Stimulated activated CD4-positive, alpha-beta T cell treated with anti-CD3 and anti-CD28 coated beads, Interleukin-15, amount 100 ng/mL, for 1 hour (primary cell): ENCODE data around the gene CYP2C18.
"Not testable (repeated sequence)": the region's sequence is repeated elsewhere in the genome, so short reads cannot be mapped to it uniquely, and the experiment has no call there.

Experiments
- DNase-seq, 2 donors: peaks; one replicate each; pipeline ENCODE4 v3.0.0-alpha.2; 2020; ENCODE audit warnings: low read depth in 1 of 2, low spot score in 1 of 2

CYP2C18 gene

DNA sequence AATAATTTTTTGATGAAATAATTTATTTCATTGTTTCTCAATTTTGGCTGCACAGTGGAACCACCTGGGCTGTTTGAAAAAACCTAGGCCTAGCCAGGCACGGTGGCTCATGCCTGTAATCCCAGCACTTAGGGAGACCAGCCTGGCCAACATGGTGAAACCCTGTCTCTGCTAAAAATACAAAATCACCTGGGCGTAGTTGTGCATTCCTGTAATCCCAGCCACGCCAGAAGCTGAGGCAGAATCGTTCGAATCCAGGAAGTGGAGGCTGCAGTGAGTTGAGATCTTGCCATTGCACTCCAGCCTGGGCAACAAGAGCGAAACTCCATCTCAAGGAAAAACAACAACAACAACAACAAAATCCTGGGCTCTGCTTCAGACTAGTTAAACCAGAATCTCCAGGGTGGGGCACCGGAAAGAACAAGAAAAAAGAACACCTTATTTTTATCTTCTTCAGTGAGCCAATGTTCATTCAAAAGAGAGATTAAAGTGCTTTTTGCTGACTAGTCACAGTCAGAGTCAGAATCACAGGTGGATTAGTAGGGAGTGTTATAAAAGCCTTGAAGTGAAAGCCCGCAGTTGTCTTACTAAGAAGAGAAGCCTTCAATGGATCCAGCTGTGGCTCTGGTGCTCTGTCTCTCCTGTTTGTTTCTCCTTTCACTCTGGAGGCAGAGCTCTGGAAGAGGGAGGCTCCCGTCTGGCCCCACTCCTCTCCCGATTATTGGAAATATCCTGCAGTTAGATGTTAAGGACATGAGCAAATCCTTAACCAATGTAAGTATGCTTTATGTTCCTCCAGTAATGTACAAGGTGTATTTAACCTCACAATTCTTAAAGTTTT, at the start of gene CYP2C18:
Gene CYP2C18, plus strand, starts transcription at position 516 of the 841 bp plus-strand sequence. Its CDS starts 91 bp downstream, at position 607.
- no peak for DNase-seq

- DNase-seq: not testable (repeated sequence)
These were observed 45.4 kb upstream of the CYP2C18 start for GRCh38 chr10:94638097-94638496.

- DNase-seq: no peak
These were observed 43.6 kb upstream of the CYP2C18 start for GRCh38 chr10:94639902-94640301.

GRCh38 chr10:94640562-94640961, 43.0 kb upstream of the CYP2C18 start:
- DNase-seq: no peak

DNA sequence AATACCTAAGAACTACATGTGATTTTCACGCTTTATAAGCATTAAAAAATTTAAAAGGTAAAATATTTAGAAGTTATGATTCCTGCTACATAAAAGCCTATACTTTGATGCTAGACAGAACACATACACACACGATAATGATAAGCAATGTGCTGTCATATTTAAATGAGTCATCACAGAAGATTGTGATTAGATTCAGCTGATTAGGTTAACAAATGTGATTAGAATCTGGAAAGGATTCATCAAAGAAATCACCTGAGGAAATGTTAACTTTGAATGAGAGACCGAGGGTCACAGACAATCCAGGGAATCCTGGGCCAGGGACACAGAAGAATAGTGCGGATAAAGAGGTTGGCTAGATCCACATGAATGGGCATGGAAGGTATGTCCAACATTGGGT, 42.0 kb upstream of the CYP2C18 start:
- DNase-seq: no peak

GRCh38 chr10:94644352-94644751, 39.2 kb upstream of the CYP2C18 start:
- no peak for DNase-seq

- DNase-seq: no peak
These were observed 38.2 kb upstream of the CYP2C18 start for GRCh38 chr10:94645285-94645684.

GRCh38 chr10:94655201-94655600, 28.3 kb upstream of the CYP2C18 start:
- DNase-seq: not testable (repeated sequence)

DNA sequence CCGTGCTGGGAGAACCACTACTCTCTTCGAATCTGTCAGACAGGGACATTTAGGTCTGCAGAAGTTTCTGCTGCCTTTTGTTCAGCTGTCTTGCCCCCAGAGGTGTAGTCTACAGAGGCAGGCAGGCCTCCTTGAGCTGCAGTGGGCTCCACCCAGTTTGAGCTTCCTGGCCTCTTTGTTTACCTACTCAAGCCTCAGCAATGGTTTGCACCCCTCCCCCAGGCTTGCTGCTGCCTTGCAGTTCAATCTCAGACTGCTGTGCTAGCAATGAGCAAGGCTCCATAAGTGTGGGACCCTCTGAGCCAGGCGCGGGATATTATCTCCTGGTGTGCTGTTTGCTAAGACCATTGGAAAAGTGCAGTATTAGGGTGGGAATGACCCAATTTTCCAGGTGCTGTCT, 20.5 kb upstream of the CYP2C18 start:
- DNase-seq: not testable (repeated sequence)

- no peak for DNase-seq
These were observed 17.0 kb upstream of the CYP2C18 start for GRCh38 chr10:94666391-94667102.

- DNase-seq: no peak
These were observed 9.8 kb upstream of the CYP2C18 start for GRCh38 chr10:94673614-94674321.

GRCh38 chr10:94676496-94676895, 7.0 kb upstream of the CYP2C18 start:
- no peak for DNase-seq

GRCh38 chr10:94677691-94678090, 5.8 kb upstream of the CYP2C18 start:
- no peak for DNase-seq

DNA sequence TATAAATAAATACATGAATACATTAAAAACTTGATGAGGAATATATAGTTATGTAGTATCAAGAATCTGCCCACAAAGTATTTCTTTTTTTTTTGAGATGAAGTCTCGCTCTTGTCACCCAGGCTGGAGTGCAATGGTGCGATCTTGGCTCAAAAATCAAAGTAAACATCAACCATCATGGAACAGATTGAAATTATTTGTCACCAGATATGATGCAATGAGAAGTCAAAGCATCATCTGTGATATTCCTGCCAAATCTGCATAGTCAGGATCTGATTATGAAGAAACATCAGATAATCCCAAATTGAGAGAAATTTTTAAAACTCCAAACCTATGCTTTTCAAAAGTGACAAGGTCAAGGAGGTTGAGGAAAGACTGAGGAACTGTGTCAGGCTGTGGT, 5.1 kb upstream of the CYP2C18 start:
- no peak for DNase-seq

- DNase-seq: no peak
These were observed 3.0 kb upstream of the CYP2C18 start for GRCh38 chr10:94680544-94680943.

- not testable (repeated sequence) for DNase-seq
These were observed 893 bp upstream of the CYP2C18 start for GRCh38 chr10:94682636-94683035.

DNA sequence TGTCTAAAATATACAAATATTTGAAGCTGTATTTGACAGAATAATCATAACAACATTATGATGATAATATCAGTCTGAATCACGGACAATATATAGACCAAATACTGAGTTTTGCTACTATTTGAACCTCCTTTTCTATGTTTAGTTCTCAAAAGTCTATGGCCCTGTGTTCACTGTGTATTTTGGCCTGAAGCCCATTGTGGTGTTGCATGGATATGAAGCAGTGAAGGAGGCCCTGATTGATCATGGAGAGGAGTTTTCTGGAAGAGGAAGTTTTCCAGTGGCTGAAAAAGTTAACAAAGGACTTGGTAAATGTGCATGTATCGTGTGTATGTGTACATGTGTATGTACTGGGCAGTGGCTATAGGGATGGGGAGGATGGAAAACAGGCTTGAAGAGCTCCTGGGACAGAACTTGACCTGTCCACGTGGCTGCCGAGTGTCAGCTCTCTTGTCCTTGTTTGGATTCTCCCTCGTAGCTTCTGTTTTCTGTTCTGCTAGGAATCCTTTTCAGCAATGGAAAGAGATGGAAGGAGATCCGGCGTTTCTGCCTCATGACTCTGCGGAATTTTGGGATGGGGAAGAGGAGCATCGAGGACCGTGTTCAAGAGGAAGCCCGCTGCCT, 4.2 kb downstream of the CYP2C18 start:
- DNase-seq: no peak

DNA sequence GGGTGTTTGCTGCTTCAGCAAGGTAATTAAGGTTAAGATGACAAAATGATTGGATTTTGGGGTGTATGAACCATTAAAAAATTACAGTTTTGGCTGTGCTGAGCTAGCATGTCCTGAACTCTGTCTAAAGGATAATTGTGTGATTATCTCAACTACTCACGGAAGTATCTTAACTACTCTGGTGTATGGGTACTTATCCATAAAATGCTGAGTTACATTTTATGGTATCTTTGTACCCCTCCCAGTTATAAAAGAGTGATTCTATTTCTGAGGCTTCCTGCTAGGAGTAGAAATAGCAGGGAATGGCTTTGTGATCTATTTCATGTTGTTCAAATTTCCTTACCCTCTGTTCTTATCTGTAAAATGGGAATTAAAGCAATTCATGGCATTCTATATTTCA, 22.6 kb downstream of the CYP2C18 start:
- DNase-seq: no peak

DNA sequence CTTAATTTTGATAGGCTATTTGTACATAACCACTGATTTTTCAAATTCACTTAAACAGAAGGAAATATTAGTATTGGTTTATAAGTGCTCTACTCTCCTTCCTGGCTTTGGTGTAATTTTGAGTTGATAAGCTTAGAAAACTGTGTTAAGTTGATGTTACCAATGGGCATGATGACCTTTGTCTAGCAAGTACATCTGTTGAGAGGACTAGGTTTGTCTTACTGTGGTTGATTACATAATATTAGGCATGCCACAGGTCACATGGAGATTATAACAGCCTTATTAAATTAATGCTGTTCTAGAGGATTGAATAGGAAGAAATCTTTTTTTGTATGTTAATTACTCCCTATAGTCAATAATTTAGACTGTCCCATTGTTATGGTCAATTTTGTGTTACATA, 27.0 kb downstream of the CYP2C18 start:
- no peak for DNase-seq

DNA sequence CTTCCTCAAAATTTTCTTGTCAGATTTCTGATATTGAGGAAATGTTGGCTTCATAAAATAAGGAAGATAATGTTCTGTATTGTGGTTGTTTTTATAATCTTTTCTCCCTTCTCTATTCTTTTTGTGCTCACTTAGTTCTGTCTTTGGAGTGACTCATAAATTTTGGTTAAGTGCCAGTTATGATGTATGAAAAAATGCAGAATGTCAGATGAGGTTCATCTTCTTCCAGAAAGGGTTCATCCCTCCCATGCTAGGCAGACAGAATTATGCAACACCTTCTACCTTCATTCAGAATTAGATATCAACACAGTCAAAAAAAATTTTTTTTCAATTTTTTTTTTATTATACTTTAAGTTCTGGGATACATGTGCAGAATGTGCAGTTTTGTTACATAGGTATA, 42.3 kb downstream of the CYP2C18 start:
- DNase-seq: no peak

DNA sequence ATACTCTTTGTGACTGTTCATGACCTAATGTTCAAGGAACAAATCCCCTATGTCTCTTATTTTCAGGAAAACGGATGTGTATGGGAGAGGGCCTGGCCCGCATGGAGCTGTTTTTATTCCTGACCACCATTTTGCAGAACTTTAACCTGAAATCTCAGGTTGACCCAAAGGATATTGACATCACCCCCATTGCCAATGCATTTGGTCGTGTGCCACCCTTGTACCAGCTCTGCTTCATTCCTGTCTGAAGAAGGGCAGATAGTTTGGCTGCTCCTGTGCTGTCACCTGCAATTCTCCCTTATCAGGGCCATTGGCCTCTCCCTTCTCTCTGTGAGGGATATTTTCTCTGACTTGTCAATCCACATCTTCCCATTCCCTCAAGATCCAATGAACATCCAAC, 51.7 kb downstream of the CYP2C18 start:
- DNase-seq: no peak
